Left hindlimb (tissue), 1 donor: Measurements from ENCODE around the gene HBG1.

Experiments used
- DNase-seq: peaks from one replicate; pipeline ENCODE4 v3.0.0-alpha.2; 2018

Gene HBG1

GRCh38 chr11:5224538-5225479 is 24.8 kb downstream of the HBG1 start:
- DNase-seq: no peak

GRCh38 chr11:5223686-5224085 is 26.0 kb downstream of the HBG1 start:
- DNase-seq: no peak

GRCh38 chr11:5223146-5223545 is 26.5 kb downstream of the HBG1 start:
- no peak for DNase-seq

- DNase-seq: no peak
Measured at GRCh38 chr11:5210376-5210885, 39.2 kb downstream of the HBG1 start.

GRCh38 chr11:5204787-5205186 is 44.9 kb downstream of the HBG1 start:
- no peak for DNase-seq

- DNase-seq: no peak
Measured at GRCh38 chr11:5203366-5203765, 46.3 kb downstream of the HBG1 start.

- DNase-seq: no peak
Measured at GRCh38 chr11:5200582-5200981, 49.1 kb downstream of the HBG1 start, which contains the start of gene OR51V1. Gene OR51V1 (minus strand): TSS chr11:5200682. CDS start chr11:5200682, 0 bp downstream.

- DNase-seq: no peak
Measured at GRCh38 chr11:5198285-5198684, 51.4 kb downstream of the HBG1 start.
